ENCODE data around the gene GRID1.

- TF ChIP-seq YY1 (IDR thresholded peaks at IDR 0.05; ENCODE audit: insufficient read depth, insufficient read length) (no peak), ZNF274 (IDR thresholded peaks at IDR 0.05; ENCODE audit: low read depth, low read length) (no peak), SUZ12 (IDR thresholded peaks at IDR 0.05; ENCODE audit: extremely low read depth, insufficient read depth, insufficient read length) (no peak)
These were observed 506.7 kb downstream of the GRID1 start for GRCh38 chr10:85859859-85860258.
